HT1080 (cell line): ENCODE data around the gene KDM8. TPM values are rescaled to one million over a fixed set of nuclear protein-coding genes. Genes with fewer than 3 reads are reported as not detected.

Experiments used
- DNase-seq: peaks from one replicate; pipeline ENCODE4 v3.0.0-alpha.2; 2015; ENCODE audit warnings: low read depth
- total RNA-seq: library from RNA; depleted of rRNA; stranded (reverse); fragments of >200 nt; shearing (Covaris generic); gene quantifications from 2 replicates; pipeline ENCODE4 v1.2.3, GENCODE V29; 2014

KDM8 gene
- total RNA-seq, 1 experiment from 2014 or later, result 6.0 TPM

GRCh38 chr16:27228621-27229501 lies 25.5 kb downstream of the KDM8 start:
- DNase-seq, result no peak

- no peak for DNase-seq
These were observed 26.7 kb downstream of the KDM8 start for GRCh38 chr16:27229891-27230470.

GRCh38 chr16:27230562-27231001 lies 27.3 kb downstream of the KDM8 start:
- no peak for DNase-seq

GRCh38 chr16:27231692-27232060 lies 28.4 kb downstream of the KDM8 start:
- DNase-seq, result no peak

- DNase-seq, result no peak
These were observed 29.0 kb downstream of the KDM8 start for GRCh38 chr16:27232061-27232900.

GRCh38 chr16:27232901-27233625 lies 29.7 kb downstream of the KDM8 start:
- no peak for DNase-seq

GRCh38 chr16:27233731-27234130 lies 30.4 kb downstream of the KDM8 start:
- DNase-seq, result no peak

- no peak for DNase-seq
These were observed 30.8 kb downstream of the KDM8 start for GRCh38 chr16:27234171-27234570.

GRCh38 chr16:27234603-27235002 lies 31.3 kb downstream of the KDM8 start:
- DNase-seq, result no peak

- peak; percentile 87 for DNase-seq
These were observed 32.0 kb downstream of the KDM8 start for GRCh38 chr16:27235055-27235937.

- DNase-seq, result no peak
These were observed 32.6 kb downstream of the KDM8 start for GRCh38 chr16:27235938-27236245.

GRCh38 chr16:27236635-27237218 lies 33.4 kb downstream of the KDM8 start:
- DNase-seq, result no peak

GRCh38 chr16:27237219-27238015 lies 34.1 kb downstream of the KDM8 start:
- DNase-seq, result no peak

- DNase-seq, result no peak
These were observed 34.8 kb downstream of the KDM8 start for GRCh38 chr16:27238016-27238587.

GRCh38 chr16:27238591-27238990 lies 35.3 kb downstream of the KDM8 start:
- DNase-seq, result no peak

GRCh38 chr16:27239026-27239425 lies 35.7 kb downstream of the KDM8 start:
- no peak for DNase-seq

GRCh38 chr16:27239906-27240655 lies 36.8 kb downstream of the KDM8 start:
- DNase-seq, result no peak

- peak; percentile 65 for DNase-seq
These were observed 37.7 kb downstream of the KDM8 start for GRCh38 chr16:27240948-27241531.
